CMK (cell line): ENCODE measurements around the gene NLGN3.
A peak's percentile ranks its signal among the peaks of the same experiment; 100 is the strongest.

ENCODE experiments used
- DNase-seq: peaks from one replicate; pipeline ENCODE4 v3.0.0-alpha.2; 2010; ENCODE audit warnings: low read depth

NLGN3 gene

DNA sequence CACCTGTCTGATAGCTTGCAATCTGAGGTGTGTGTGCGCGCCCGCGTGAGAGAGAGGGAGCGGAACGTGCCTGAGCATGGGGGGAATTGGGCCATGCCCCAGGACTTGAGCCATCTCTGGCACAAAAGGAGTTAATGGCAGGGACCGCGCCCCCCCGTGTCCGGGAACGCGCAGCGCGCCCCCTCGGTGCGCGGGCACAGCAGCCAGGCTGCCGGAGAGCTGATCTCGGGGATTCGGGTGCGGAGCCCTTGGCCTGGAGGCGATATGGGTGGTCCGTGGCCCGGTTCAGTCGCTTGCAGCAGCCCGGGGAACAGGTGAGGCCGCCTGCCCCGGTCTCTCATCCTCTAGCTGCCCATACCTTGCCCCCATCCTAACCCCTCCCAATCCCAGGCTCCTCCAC is at the start of gene NLGN3:
TSS of gene NLGN3 (plus strand) at position 191 of the 400 bp plus-strand sequence. CDS start 2,909 bp downstream, outside the sequence.
- DNase-seq, result no peak

- no peak for DNase-seq
Observed at GRCh38 chrX:71095033-71095432, 49.6 kb upstream of the NLGN3 start.

GRCh38 chrX:71095555-71095980 is 49.1 kb upstream of the NLGN3 start, which contains the start of gene FOXO4:
FOXO4 (plus strand) TSS chrX:71095851; CDS start chrX:71096529, 678 bp downstream.
- DNase-seq, result peak; percentile 54

DNA sequence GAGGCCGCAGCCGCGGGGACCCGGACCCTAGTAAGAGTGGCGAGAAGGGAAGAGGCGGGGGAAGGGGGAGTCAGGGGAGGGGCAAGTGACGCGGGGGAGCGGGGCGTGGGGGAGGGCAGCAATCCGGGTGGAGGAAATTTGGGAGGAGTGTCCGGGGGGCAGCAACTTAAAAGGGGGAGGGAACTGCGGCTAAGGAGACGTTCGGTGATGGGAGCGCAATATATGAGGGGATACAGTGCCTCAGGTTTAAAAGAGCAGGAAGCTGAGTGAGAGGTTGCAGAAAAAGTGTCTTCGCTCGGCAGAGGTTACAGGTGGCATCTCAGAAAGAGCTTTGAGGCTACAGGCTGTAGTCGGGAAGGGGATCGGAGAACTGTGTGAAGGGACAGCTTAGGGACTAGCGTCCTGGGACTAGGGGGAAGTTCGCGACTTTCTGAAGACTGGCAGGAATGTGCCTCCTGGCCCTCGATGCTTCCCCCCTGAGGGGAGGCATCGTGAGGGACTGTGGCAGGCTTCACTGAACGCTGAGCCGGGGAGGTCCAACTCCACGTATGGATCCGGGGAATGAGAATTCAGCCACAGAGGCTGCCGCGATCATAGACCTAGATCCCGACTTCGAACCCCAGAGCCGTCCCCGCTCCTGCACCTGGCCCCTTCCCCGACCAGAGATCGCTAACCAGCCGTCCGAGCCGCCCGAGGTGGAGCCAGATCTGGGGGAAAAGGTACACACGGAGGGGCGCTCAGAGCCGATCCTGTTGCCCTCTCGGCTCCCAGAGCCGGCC is 48.5 kb upstream of the NLGN3 start:
- no peak for DNase-seq

GRCh38 chrX:71096760-71097032 is 47.9 kb upstream of the NLGN3 start:
- no peak for DNase-seq

- DNase-seq, result no peak
Observed at GRCh38 chrX:71098302-71098701, 46.3 kb upstream of the NLGN3 start.

DNA sequence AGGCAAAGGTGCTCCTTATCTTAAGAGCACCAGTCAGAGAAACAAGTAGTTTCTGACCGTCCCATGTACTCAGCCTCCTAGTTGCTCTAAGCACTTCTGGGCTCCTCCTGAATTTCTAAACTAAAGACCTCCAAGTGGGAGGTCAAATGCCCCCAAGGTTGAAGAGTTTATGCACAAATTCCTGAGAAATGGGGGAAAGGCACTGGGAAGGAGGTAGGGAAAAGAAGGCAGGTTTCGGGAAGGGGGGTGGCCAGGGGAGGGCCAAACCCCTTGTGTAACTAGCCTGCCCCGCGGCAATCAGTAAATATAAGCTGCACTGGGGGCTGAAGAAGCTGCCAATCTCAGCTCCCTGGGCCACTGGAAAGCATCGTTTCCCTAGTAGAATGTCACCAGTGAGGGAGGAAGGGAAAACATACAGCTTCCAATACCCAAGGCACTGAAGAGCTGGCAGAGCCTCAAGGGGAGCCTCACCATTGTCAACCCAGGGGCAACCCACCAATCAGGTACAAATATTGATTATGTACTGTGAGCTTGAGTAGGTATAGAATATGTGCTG is 45.6 kb upstream of the NLGN3 start:
- no peak for DNase-seq

GRCh38 chrX:71099736-71100135 is 44.9 kb upstream of the NLGN3 start:
- DNase-seq, result no peak

DNA sequence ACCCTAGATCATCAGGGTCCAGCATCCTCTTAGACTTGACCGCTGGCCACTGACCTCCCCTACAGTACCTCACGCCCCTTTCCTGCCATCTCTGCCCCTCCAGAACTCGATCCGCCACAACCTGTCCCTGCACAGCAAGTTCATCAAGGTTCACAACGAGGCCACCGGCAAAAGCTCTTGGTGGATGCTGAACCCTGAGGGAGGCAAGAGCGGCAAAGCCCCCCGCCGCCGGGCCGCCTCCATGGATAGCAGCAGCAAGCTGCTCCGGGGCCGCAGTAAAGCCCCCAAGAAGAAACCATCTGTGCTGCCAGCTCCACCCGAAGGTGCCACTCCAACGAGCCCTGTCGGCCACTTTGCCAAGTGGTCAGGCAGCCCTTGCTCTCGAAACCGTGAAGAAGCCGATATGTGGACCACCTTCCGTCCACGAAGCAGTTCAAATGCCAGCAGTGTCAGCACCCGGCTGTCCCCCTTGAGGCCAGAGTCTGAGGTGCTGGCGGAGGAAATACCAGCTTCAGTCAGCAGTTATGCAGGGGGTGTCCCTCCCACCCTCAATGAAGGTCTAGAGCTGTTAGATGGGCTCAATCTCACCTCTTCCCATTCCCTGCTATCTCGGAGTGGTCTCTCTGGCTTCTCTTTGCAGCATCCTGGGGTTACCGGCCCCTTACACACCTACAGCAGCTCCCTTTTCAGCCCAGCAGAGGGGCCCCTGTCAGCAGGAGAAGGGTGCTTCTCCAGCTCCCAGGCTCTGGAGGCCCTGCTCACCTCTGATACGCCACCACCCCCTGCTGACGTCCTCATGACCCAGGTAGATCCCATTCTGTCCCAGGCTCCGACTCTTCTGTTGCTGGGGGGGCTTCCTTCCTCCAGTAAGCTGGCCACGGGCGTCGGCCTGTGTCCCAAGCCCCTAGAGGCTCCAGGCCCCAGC is 43.8 kb upstream of the NLGN3 start:
- no peak for DNase-seq

- no peak for DNase-seq
Observed at GRCh38 chrX:71102292-71102691, 42.3 kb upstream of the NLGN3 start.

- DNase-seq, result peak; percentile 49
Observed at GRCh38 chrX:71103110-71103983, 41.3 kb upstream of the NLGN3 start.

GRCh38 chrX:71105628-71106027 is 39.0 kb upstream of the NLGN3 start:
- no peak for DNase-seq

DNA sequence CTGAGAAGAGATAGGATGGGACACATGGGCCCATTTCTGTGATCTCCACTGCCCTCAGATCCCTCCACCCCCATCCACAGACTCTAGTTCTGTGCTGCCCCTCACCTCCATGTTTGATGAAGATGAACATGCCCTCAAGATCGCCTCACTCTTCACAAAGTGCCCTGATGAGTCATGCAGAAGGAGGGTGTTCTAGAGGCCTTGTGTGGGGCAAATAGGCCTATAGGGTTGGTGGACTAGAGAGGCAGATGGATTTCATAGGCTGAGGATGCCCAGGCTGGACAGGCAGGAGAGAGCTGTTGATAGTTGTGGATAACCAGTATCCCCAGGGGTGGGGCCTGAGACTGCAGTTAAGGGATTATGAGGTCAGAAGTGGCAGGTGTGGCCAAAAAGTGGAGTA is 38.2 kb upstream of the NLGN3 start, which contains the start of gene CXorf65:
TSS of gene CXorf65 (minus strand) at position 314 of the 400 bp plus-strand sequence. CDS start at position 130, 184 bp downstream.
- no peak for DNase-seq

DNA sequence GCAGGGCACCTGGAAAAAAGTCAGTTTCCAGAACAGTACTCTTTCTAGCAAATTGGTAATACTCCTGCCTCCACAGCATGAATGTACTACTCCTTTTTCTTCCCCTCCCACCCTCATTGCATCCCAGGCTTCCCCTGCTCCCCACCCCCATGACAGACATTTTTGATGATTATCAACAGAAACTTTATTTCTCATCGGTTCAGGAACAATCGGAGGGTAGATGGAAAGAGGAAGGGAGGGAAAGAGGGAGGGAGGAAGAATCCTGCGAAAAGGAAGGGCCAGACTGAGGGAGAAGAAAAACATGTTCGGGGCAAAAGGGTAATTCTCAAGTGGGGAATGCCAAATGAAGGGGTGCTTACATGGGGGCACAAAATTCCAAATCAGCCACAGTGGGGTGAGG is 37.4 kb upstream of the NLGN3 start:
- DNase-seq, result no peak

GRCh38 chrX:71107762-71108360 is 36.8 kb upstream of the NLGN3 start:
- DNase-seq, result no peak

GRCh38 chrX:71109051-71109450 is 35.6 kb upstream of the NLGN3 start:
- DNase-seq, result no peak

- peak; percentile 60 for DNase-seq
Observed at GRCh38 chrX:71111141-71111843, 33.3 kb upstream of the NLGN3 start, which contains the start of gene IL2RG. IL2RG (minus strand) TSS chrX:71111577; CDS start chrX:71111539, 38 bp downstream.

- DNase-seq, result no peak
Observed at GRCh38 chrX:71111921-71112431, 32.7 kb upstream of the NLGN3 start.

- no peak for DNase-seq
Observed at GRCh38 chrX:71117358-71117757, 27.3 kb upstream of the NLGN3 start.
